Measurements from ENCODE around the gene KIF3A.

DNA sequence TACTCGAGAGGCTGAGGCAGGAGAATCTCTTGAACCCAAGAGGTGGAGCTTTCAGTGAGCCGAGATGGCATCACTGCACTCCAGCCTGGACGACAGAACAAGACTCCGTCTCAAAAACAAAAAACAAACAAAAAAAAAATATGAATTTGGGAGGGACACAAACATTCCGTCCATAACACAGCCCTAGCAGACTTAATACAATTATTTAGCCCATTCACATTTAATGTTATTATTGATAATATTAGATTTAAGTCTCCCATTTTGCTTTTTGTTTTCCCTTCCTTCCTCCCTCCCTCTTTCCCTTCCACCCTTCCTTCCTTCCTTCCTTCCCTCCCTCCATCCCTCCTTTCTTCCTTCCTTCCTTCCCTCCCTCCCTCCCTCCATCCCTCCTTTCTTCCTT lies 5.3 kb upstream of the KIF3A start:
- TF ChIP-seq CTCF (IDR thresholded peaks at IDR 0.05) (no peak), POLR2A (IDR thresholded peaks at IDR 0.05) (no peak), POLR2AphosphoS5 (IDR thresholded peaks at IDR 0.05) (no peak), EP300 (IDR thresholded peaks at IDR 0.05) (no peak)

Measured in stomach (tissue), 4 donors.